Heart left ventricle (tissue), 16 donors: ENCODE data around the gene CUL3. TPM values are rescaled to one million over a fixed set of nuclear protein-coding genes. Genes with fewer than 3 reads are reported as not detected.

Source experiments
- ATAC-seq, 4 donors: fragments of 200-7000 bp; cut with Tn5 transposase; one replicate each; pipeline ENCODE4 v1.9.1; 2020 to 2022; ENCODE audit warnings: moderate library complexity in 4 of 4, mild to moderate bottlenecking in 3 of 4, moderate number of reproducible peaks in 1 of 4
- DNase-seq, 5 donors: peaks; one replicate each; pipeline ENCODE4 v3.0.0-alpha.2; 2020
- H3K27ac ChIP-seq, 12 donors: fragments of 200-600 bp; sonication (generic) in 4 of 12; one replicate each; pipeline versions ENCODE4 v1.5.0 to v1.8.0; 2016 to 2022; ENCODE audit warnings: mild to moderate bottlenecking in 2 of 12
- H3K27me3 ChIP-seq, 9 donors: fragments of 200-600 bp; sonication (generic) in 2 of 9; one replicate each; pipeline versions ENCODE4 v1.5.1 to v1.8.0; 2016 to 2022; ENCODE audit warnings: mild to moderate bottlenecking in 3 of 9
- H3K36me3 ChIP-seq, 9 donors: fragments of 200-600 bp; sonication (generic) in 2 of 9; one replicate each; pipeline versions ENCODE4 v1.5.0 to v1.8.0; 2018 to 2022; ENCODE audit warnings: mild to moderate bottlenecking in 2 of 9
- H3K4me1 ChIP-seq, 12 donors: fragments of 200-600 bp; sonication (generic) in 4 of 12; one replicate each; pipeline versions ENCODE4 v1.5.0 to v1.8.0; 2016 to 2022; ENCODE audit warnings: mild to moderate bottlenecking in 3 of 12
- H3K4me3 ChIP-seq, 12 donors: fragments of 200-600 bp; sonication (generic) in 4 of 12; one replicate each; pipeline versions ENCODE4 v1.5.0 to v1.8.0; 2017 to 2022; ENCODE audit warnings: mild to moderate bottlenecking in 9 of 12, moderate library complexity in 4 of 12
- H3K9me3 ChIP-seq, 12 donors: fragments of 200-600 bp; sonication (generic) in 4 of 12; one replicate each; pipeline versions ENCODE4 v1.5.0 to v1.8.0; 2016 to 2022; ENCODE audit warnings: mild to moderate bottlenecking in 1 of 12
- CTCF ChIP-seq, 12 donors: fragments of 200-600 bp; sonication (generic) in 4 of 12; IDR thresholded peaks; one replicate each; pipeline versions ENCODE4 v1.5.0 to v1.8.0; 2018 to 2022; ENCODE audit warnings: antibody characterized with exemption in 12 of 12, mild to moderate bottlenecking in 5 of 12
- POLR2A ChIP-seq, 2 donors: fragments of 450-650 bp; IDR thresholded peaks; one replicate each; pipeline ENCODE4 v1.6.1; 2017; ENCODE audit warnings: antibody characterized with exemption in 2 of 2, mild to moderate bottlenecking in 2 of 2, moderate library complexity in 2 of 2
- WGBS, 4 donors: extraction: QIAGEN DNeasy Blood & Tissue Kit in 2 of 4; methylation state at CpG; one replicate each; pipeline versions ENCODE4 v1.1.5 to v1.1.7; 2013 to 2018; 5-methylcytosine and 5-hydroxymethylcytosine counted together
- intact Hi-C, 10 donors: fragments of 100-400 bp; cut with DNase I; formaldehyde crosslinking; loops; one replicate each; pipeline versions ENCODE4 v1.11.1 to v1.14.2; 2022
- polyA plus RNA-seq, 2 donors: library from polyadenylated mRNA; stranded (reverse); fragments of 200-250 nt; gene quantifications; one replicate each; pipeline ENCODE4 v1.2.3, GENCODE V29; 2013
- total RNA-seq, 9 donors: library from RNA; depleted of rRNA in 2 of 9; stranded (reverse); fragments of >200 nt in 2 of 9; fragmentation: NEBNext Ultra II Directional in 3 of 9; extraction: Animal tissue kit (Norgen Biotek cat#: 25700) in 3 of 9; gene quantifications; one replicate each; pipeline versions ENCODE4 v1.1.0 to v1.2.4, GENCODE V29; 2016 to 2023
- donor health status: ischemic (EF 13 %, LVEDD 7.1; RV severe dilation, severe dysfunction).
- donor health status: healthy with polysubstance abuse.
- donor health status: DM: no; HTN: yes; CAD: no.
- donor health status: DM: no; HTN: no; CAD: no.
- donor health status: ischemic (EF 25% LVEDD 6.9; RV normal size, moderate dysfunction).
- donor health status: ischemic (EF 25% LVEDD 5.7; RV mildly dilated, moderate dysfunction).
- donor health status: healthy.
- donor health status: DM: yes; HTN: yes; CAD: no.
- donor health status: ischemic (EF 35%, LVEDD 5.7; RV mildly dilated, moderate dysfunction).
- donor health status: nonischemic (EF 11% LVEDD 7.7; RV severe dilation, severe dysfunction).
- donor health status: DM: yes; HTN: yes; CAD: no.
- donor health status: PGD.
- donor health status: ischemic (EF 29% LVEDD 5.4; RV normal size, mild dysfunction).
- donor health status: nonischemic (EF 23%, LVEDD 6.1; RV moderate dilation, normal function).

Gene CUL3
- total and polyA plus RNA-seq, 11 donors = 54.6 to 87.0 (median 72.4) TPM

GRCh38 chr2:224596289-224596688, 11.1 kb upstream of the CUL3 start:
- H3K4me3 ChIP-seq = no peak overlapping the region
- H3K27ac ChIP-seq = no peak overlapping the region
- no peaks in the 10 kb centered on the region for H3K4me1 ChIP-seq
- no peak for DNase-seq
- no peaks in the 10 kb centered on the region for H3K9me3 ChIP-seq
- TF ChIP-seq CTCF (IDR thresholded peaks at IDR 0.05) = no peak
- TF ChIP-seq POLR2A (IDR thresholded peaks at IDR 0.05) = no peak
- ATAC-seq = no peak
- intact Hi-C loops = loop anchor here in 1 of 10 donors (10.0 kb wide), 1 partner anchor 131 kb away; no protein-coding TSS in a partner anchor
- WGBS, 4 donors = 88 to 97% (median 94%) methylated on average over 2 of the region's 2 CpGs
- no peaks in the 10 kb centered on the region for H3K27me3 ChIP-seq
- H3K36me3 ChIP-seq = no peaks in the 10 kb centered on the region

- H3K27ac ChIP-seq = no peak overlapping the region
- H3K27me3 ChIP-seq = no peaks in the 10 kb centered on the region
- ATAC-seq (no peak), DNase-seq (no peak)
- intact Hi-C loops = loop anchor here in 1 of 10 donors (10.0 kb wide), 1 partner anchor 131 kb away; no protein-coding TSS in a partner anchor
- WGBS, 4 donors = 68 to 81% (median 77%) methylated on average over 4 of the region's 4 CpGs
- H3K9me3 ChIP-seq = no peaks in the 10 kb centered on the region
- no peaks in the 10 kb centered on the region for H3K4me1 ChIP-seq
- no peaks in the 10 kb centered on the region for H3K36me3 ChIP-seq
- no peak for TF ChIP-seq POLR2A (IDR thresholded peaks at IDR 0.05)
- no peak for TF ChIP-seq CTCF (IDR thresholded peaks at IDR 0.05)
- H3K4me3 ChIP-seq = no peak overlapping the region
Measured at GRCh38 chr2:224595518-224595917, 10.4 kb upstream of the CUL3 start.

- no peak for ATAC-seq
- DNase-seq = no peak
- no peak overlapping the region for H3K27ac ChIP-seq
- H3K27me3 ChIP-seq = no peaks in the 10 kb centered on the region
- H3K36me3 ChIP-seq = no peaks in the 10 kb centered on the region
- no peak overlapping the region for H3K4me3 ChIP-seq
- WGBS, 4 donors = 81 to 86% (median 84%) methylated on average over 5 of the region's 5 CpGs
- TF ChIP-seq CTCF (IDR thresholded peaks at IDR 0.05) = no peak
- TF ChIP-seq POLR2A (IDR thresholded peaks at IDR 0.05) = no peak
- H3K4me1 ChIP-seq = no peaks in the 10 kb centered on the region
- intact Hi-C loops = loop anchor here in 1 of 10 donors (10.0 kb wide), 1 partner anchor 130 kb away; no protein-coding TSS in a partner anchor
- no peaks in the 10 kb centered on the region for H3K9me3 ChIP-seq
Measured at GRCh38 chr2:224594840-224595239, 9.7 kb upstream of the CUL3 start.

GRCh38 chr2:224591220-224591619, 6.1 kb upstream of the CUL3 start:
- Histone ChIP-seq H3K36me3 (no peaks in the 10 kb centered on the region), H3K27ac (no peak overlapping the region), H3K4me1 (peaks cover 0 to 9% (median 3%) of the 10 kb centered on the region in 12 donors), H3K4me3 (no peak overlapping the region), H3K9me3 (no peaks in the 10 kb centered on the region), H3K27me3 (no peaks in the 10 kb centered on the region)
- WGBS, 4 donors = 36 to 45% (median 39%) methylated on average over 2 of the region's 2 CpGs
- TF ChIP-seq CTCF (IDR thresholded peaks at IDR 0.05) (no peak), POLR2A (IDR thresholded peaks at IDR 0.05) (no peak)
- intact Hi-C loops = loop anchor here in 1 of 10 donors (10.0 kb wide), 1 partner anchor 126 kb away; no protein-coding TSS in a partner anchor
- DNase-seq (no peak), ATAC-seq (no peak)
